ENCODE measurements around the gene FANCL.
"Not testable (repeated sequence)": the region's sequence is repeated elsewhere in the genome, so short reads cannot be mapped to it uniquely, and the experiment has no call there.

- TF ChIP-seq CTCF (IDR thresholded peaks at IDR 0.05); POLR2AphosphoS5 (IDR thresholded peaks at IDR 0.05; ENCODE audit: low read depth, low read length); SIN3A (IDR thresholded peaks at IDR 0.05; ENCODE audit: borderline replicate concordance, insufficient read depth, low read depth, low read length); TCF7L2 (IDR thresholded peaks at IDR 0.05; ENCODE audit: low read depth, low read length): not testable (repeated sequence)
- TF ChIP-seq, protein P1, sequence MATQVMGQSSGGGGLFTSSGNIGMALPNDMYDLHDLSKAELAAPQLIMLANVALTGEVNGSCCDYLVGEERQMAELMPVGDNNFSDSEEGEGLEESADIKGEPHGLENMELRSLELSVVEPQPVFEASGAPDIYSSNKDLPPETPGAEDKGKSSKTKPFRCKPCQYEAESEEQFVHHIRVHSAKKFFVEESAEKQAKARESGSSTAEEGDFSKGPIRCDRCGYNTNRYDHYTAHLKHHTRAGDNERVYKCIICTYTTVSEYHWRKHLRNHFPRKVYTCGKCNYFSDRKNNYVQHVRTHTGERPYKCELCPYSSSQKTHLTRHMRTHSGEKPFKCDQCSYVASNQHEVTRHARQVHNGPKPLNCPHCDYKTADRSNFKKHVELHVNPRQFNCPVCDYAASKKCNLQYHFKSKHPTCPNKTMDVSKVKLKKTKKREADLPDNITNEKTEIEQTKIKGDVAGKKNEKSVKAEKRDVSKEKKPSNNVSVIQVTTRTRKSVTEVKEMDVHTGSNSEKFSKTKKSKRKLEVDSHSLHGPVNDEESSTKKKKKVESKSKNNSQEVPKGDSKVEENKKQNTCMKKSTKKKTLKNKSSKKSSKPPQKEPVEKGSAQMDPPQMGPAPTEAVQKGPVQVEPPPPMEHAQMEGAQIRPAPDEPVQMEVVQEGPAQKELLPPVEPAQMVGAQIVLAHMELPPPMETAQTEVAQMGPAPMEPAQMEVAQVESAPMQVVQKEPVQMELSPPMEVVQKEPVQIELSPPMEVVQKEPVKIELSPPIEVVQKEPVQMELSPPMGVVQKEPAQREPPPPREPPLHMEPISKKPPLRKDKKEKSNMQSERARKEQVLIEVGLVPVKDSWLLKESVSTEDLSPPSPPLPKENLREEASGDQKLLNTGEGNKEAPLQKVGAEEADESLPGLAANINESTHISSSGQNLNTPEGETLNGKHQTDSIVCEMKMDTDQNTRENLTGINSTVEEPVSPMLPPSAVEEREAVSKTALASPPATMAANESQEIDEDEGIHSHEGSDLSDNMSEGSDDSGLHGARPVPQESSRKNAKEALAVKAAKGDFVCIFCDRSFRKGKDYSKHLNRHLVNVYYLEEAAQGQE (IDR thresholded peaks at IDR 0.05; ENCODE audit: insufficient read depth in 1 of 2, low read depth in 2 of 2, low read length in 1 of 2): not testable (repeated sequence)
Observed at GRCh38 chr2:58168130-58168529, 73.0 kb downstream of the FANCL start.
